Naive B cell (primary cell): ENCODE results near the gene RPL10A. TPM values are rescaled to one million over a fixed set of nuclear protein-coding genes. Genes with fewer than 3 reads are reported as not detected.

Experiments used
- ATAC-seq, 2 donors: fragments of 150-1000 bp; cut with Tn5 transposase; 2 replicates each; pipeline ENCODE4 v1.10.0; 2021; ENCODE audit warnings: low read depth in 2 of 2, mild to moderate bottlenecking in 2 of 2, moderate library complexity in 2 of 2
- DNase-seq: peaks from one replicate; pipeline ENCODE4 v3.0.0; 2022
- H3K27ac Mint-ChIP-seq, 6 donors: one replicate each; pipeline ENCODE4 v1.8.0; 2020 to 2022; ENCODE audit warnings: mild to moderate bottlenecking in 6 of 6, mixed read lengths in 6 of 6, moderate library complexity in 5 of 6, inconsistent platforms in 2 of 6
- H3K27me3 Mint-ChIP-seq, 3 donors: one replicate each; pipeline ENCODE4 v1.8.0; 2021 to 2022; ENCODE audit warnings: mixed read lengths in 3 of 3, mild to moderate bottlenecking in 1 of 3
- H3K36me3 Mint-ChIP-seq, 2 donors: one replicate each; pipeline ENCODE4 v1.8.0; 2020 to 2022; ENCODE audit warnings: mixed read lengths in 2 of 2, inconsistent platforms in 1 of 2, mild to moderate bottlenecking in 1 of 2
- H3K4me1 Mint-ChIP-seq, 3 donors: one replicate each; pipeline ENCODE4 v1.8.0; 2020 to 2022; ENCODE audit warnings: mixed read lengths in 3 of 3, inconsistent platforms in 1 of 3, mild to moderate bottlenecking in 1 of 3, moderate library complexity in 1 of 3
- H3K4me3 Mint-ChIP-seq, 8 donors: one replicate each; pipeline ENCODE4 v1.8.0; 2020 to 2022; ENCODE audit warnings: mild to moderate bottlenecking in 8 of 8, mixed read lengths in 8 of 8, moderate library complexity in 8 of 8, inconsistent platforms in 2 of 8
- H3K9me3 Mint-ChIP-seq, 7 donors: one replicate each; pipeline ENCODE4 v1.8.0; 2020 to 2022; ENCODE audit warnings: mixed read lengths in 7 of 7, mild to moderate bottlenecking in 5 of 7, inconsistent platforms in 2 of 7, moderate library complexity in 1 of 7
- polyA plus RNA-seq, 6 donors: library from polyadenylated mRNA; unstranded; fragments of 300-500 nt; fragmentation: Illumina TruSeq; gene quantifications; one replicate each; pipeline ENCODE4 v1.2.3, GENCODE V29; 2021; ENCODE audit warnings: low read depth in 6 of 6

Gene RPL10A
- polyA plus RNA-seq, 6 donors from 2014 or later = 756 to 1,303 (median 1,016) TPM

DNA sequence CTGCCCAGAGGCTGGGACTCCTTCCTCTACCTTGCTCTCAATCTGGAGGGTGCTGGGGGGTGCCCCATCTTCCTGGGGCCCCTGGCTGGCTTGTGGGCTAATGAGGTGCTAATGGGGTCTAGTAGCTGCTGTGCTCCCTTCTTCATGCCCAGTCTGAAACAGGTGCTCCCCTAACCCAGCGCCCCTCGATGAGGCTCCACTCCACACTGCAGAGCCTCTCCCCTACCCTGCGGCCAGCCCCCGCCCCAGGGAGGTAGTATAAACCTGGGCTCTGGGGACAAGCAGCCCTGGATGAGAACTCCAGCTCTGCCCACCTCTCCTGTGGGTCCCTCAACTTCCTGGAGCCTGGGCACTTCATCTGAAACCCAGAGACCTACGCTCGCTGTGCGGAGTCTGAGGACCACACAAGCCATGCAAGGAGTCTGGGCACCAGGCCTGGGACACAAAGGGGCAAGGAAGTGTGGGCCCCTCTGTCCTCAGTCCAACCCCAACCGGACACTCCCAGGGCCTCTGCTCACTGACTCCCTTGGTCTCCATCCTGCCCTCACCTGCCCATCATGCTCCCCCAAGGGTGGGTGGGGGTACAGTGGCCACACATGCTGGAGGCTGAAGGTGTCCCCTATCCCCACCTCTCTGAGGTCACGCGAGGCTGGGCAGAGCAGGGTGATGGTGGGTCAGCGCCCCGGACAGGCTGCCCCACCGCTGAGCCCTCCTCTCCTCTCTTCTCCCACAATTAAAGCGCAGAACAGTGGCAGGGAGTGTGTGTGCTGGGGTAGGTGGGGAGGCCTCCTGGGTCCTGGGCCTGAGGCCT lies 6.1 kb downstream of the RPL10A start:
- H3K9me3 Mint-ChIP-seq = no peaks in the 10 kb centered on the region
- peaks cover 16 to 28% (median 23%) of the 10 kb centered on the region in 3 donors for H3K4me1 Mint-ChIP-seq
- H3K27me3 Mint-ChIP-seq = no peaks in the 10 kb centered on the region
- no peak for DNase-seq
- H3K27ac Mint-ChIP-seq = peak overlapping the region in 1 of 6 donors; percentile 75
- no peaks in the 10 kb centered on the region for H3K36me3 Mint-ChIP-seq
- ATAC-seq = no peak
- H3K4me3 Mint-ChIP-seq = peak overlapping the region in 1 of 8 donors; percentile 12

GRCh38 chr6:35474942-35475570 lies 6.9 kb downstream of the RPL10A start:
- H3K9me3 Mint-ChIP-seq = no peaks in the 10 kb centered on the region
- no peak for ATAC-seq
- H3K36me3 Mint-ChIP-seq = no peaks in the 10 kb centered on the region
- no peaks in the 10 kb centered on the region for H3K27me3 Mint-ChIP-seq
- peak overlapping the region in 1 of 6 donors; percentile 75 for H3K27ac Mint-ChIP-seq
- H3K4me3 Mint-ChIP-seq = no peak overlapping the region
- H3K4me1 Mint-ChIP-seq = peaks cover 9 to 21% (median 16%) of the 10 kb centered on the region in 3 donors
- no peak for DNase-seq

DNA sequence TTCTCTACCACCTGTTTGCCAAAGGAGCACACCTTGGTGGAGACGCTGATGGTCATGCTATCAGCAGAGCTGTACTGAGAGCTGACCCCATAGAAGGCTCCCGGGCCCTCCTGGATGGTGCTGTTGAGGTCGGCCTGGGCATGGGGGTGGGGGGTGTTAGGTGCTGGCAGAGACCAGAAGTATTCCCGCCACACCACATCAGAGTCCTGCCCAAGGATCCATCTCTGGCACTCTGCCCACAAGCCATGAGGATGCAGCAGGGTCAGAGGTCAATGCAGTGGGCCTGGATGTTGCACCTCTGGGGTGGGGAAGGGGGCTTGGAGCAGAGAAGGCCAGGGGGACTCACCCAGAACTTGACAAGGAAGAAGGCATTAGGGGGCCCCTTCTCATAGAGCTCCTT lies 7.4 kb downstream of the RPL10A start:
- Mint-ChIP-seq H3K9me3 (no peaks in the 10 kb centered on the region), H3K27me3 (no peaks in the 10 kb centered on the region), H3K36me3 (no peaks in the 10 kb centered on the region), H3K4me3 (no peak overlapping the region), H3K4me1 (peaks cover 4 to 16% (median 11%) of the 10 kb centered on the region in 3 donors), H3K27ac (peak overlapping the region in 1 of 6 donors; percentile 15)
- no peak for DNase-seq
- no peak for ATAC-seq

- Mint-ChIP-seq H3K27ac (peak overlapping the region in 1 of 6 donors; percentile 15), H3K36me3 (no peaks in the 10 kb centered on the region), H3K4me1 (peaks cover 0 to 13% (median 8%) of the 10 kb centered on the region in 3 donors), H3K4me3 (no peak overlapping the region), H3K27me3 (no peaks in the 10 kb centered on the region), H3K9me3 (no peaks in the 10 kb centered on the region)
- no peak for DNase-seq
- ATAC-seq = no peak
Measured at GRCh38 chr6:35476004-35476403, 7.8 kb downstream of the RPL10A start.

GRCh38 chr6:35477028-35477427 lies 8.8 kb downstream of the RPL10A start:
- Mint-ChIP-seq H3K27ac (peak overlapping the region in 1 of 6 donors; percentile 49), H3K36me3 (no peaks in the 10 kb centered on the region), H3K4me1 (peaks cover 0 to 8% (median 7%) of the 10 kb centered on the region in 3 donors), H3K9me3 (no peaks in the 10 kb centered on the region), H3K27me3 (no peaks in the 10 kb centered on the region), H3K4me3 (no peak overlapping the region)
- DNase-seq (no peak), ATAC-seq (no peak)

- H3K4me1 Mint-ChIP-seq = peaks cover 0 to 8% (median 3%) of the 10 kb centered on the region in 3 donors
- ATAC-seq = no peak
- H3K4me3 Mint-ChIP-seq = no peak overlapping the region
- no peaks in the 10 kb centered on the region for H3K9me3 Mint-ChIP-seq
- DNase-seq = no peak
- H3K27ac Mint-ChIP-seq = no peak overlapping the region
- H3K36me3 Mint-ChIP-seq = no peaks in the 10 kb centered on the region
- no peaks in the 10 kb centered on the region for H3K27me3 Mint-ChIP-seq
Measured at GRCh38 chr6:35477551-35478179, 9.5 kb downstream of the RPL10A start.

- no peak for DNase-seq
- peak overlapping the region in 1 of 6 donors; percentile 7 for H3K27ac Mint-ChIP-seq
- H3K4me3 Mint-ChIP-seq = no peak overlapping the region
- no peak for ATAC-seq
- no peaks in the 10 kb centered on the region for H3K27me3 Mint-ChIP-seq
- no peaks in the 10 kb centered on the region for H3K36me3 Mint-ChIP-seq
- H3K4me1 Mint-ChIP-seq = peaks cover 0 to 8% (median 0%) of the 10 kb centered on the region in 3 donors
- no peaks in the 10 kb centered on the region for H3K9me3 Mint-ChIP-seq
Measured at GRCh38 chr6:35478259-35478658, 10.1 kb downstream of the RPL10A start.

DNA sequence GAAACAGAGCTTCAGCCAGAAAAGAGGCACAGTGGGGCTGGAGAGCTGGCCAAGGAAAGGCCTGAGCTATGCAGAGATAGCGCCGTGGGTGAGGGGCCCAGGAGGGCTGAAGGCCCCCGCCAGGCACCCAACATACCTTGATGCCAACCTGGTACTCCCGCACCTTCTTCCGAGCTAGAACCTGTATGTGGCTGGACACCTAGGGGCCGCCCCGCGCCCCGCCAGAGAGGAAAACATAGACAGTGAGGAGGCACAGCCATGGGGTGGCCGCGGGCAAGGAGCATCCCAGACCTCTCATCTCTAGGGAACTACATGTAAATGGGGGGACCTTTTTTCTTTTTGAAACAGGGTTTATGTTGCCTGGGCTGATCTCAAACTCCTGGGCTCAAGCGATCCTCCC lies 12.0 kb downstream of the RPL10A start:
- H3K27me3 Mint-ChIP-seq = no peaks in the 10 kb centered on the region
- H3K36me3 Mint-ChIP-seq = no peaks in the 10 kb centered on the region
- peak overlapping the region in 1 of 6 donors; percentile 52 for H3K27ac Mint-ChIP-seq
- DNase-seq (no peak), ATAC-seq (no peak)
- no peaks in the 10 kb centered on the region for H3K9me3 Mint-ChIP-seq
- H3K4me1 Mint-ChIP-seq = peaks cover 0 to 3% (median 0%) of the 10 kb centered on the region in 3 donors
- no peak overlapping the region for H3K4me3 Mint-ChIP-seq

GRCh38 chr6:35481226-35481625 lies 13.0 kb downstream of the RPL10A start:
- Mint-ChIP-seq H3K9me3 (no peaks in the 10 kb centered on the region), H3K4me3 (no peak overlapping the region), H3K4me1 (no peaks in the 10 kb centered on the region), H3K27ac (peak overlapping the region in 1 of 6 donors; percentile 12), H3K27me3 (no peaks in the 10 kb centered on the region), H3K36me3 (no peaks in the 10 kb centered on the region)
- ATAC-seq (no peak), DNase-seq (no peak)

DNA sequence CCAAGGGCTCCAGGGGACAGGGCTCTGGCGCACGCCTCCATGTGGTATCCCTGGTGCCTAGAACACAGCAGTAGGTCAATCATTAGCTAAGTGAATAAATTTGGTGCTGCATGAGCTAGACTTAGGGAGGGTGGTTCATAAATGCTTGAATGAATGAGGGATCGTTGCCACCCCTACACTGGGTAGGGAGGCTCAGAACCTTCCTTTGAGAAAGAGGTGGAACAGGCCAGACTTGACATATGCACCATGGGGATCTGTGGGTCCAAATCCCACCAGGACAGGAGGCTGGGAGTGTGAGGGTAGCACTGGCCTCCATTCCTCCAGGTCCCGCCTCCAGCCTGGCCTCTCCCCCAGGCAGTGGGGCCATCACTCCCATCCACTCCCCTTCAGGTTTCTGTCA lies 14.9 kb downstream of the RPL10A start:
- H3K27ac Mint-ChIP-seq = peak overlapping the region in 1 of 6 donors; percentile 69
- no peaks in the 10 kb centered on the region for H3K4me1 Mint-ChIP-seq
- H3K27me3 Mint-ChIP-seq = no peaks in the 10 kb centered on the region
- H3K4me3 Mint-ChIP-seq = no peak overlapping the region
- H3K9me3 Mint-ChIP-seq = no peaks in the 10 kb centered on the region
- ATAC-seq (no peak), DNase-seq (no peak)
- H3K36me3 Mint-ChIP-seq = no peaks in the 10 kb centered on the region

DNA sequence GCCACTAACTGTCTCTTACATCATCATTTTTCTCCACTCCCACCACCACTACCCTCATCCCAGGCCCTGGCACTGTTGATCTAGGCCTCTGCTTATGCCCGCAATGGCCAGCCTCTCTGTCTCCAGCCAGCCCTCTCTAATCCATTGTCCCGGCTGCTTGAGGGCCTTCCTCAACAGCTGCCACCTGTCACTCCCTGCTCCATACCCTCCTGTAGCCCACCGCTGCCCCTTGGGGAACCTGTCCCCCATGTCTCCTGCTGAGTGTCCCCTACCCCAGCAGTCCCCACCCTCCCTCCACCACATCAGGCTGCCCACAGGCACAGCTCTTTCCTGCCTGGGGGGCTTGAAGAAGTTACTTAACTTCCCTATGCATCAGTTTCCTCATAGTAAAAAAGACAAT lies 15.3 kb downstream of the RPL10A start:
- H3K9me3 Mint-ChIP-seq = no peaks in the 10 kb centered on the region
- H3K4me3 Mint-ChIP-seq = no peak overlapping the region
- ATAC-seq = no peak
- no peaks in the 10 kb centered on the region for H3K27me3 Mint-ChIP-seq
- H3K4me1 Mint-ChIP-seq = no peaks in the 10 kb centered on the region
- peak overlapping the region in 1 of 6 donors; percentile 69 for H3K27ac Mint-ChIP-seq
- DNase-seq = no peak
- no peaks in the 10 kb centered on the region for H3K36me3 Mint-ChIP-seq

DNA sequence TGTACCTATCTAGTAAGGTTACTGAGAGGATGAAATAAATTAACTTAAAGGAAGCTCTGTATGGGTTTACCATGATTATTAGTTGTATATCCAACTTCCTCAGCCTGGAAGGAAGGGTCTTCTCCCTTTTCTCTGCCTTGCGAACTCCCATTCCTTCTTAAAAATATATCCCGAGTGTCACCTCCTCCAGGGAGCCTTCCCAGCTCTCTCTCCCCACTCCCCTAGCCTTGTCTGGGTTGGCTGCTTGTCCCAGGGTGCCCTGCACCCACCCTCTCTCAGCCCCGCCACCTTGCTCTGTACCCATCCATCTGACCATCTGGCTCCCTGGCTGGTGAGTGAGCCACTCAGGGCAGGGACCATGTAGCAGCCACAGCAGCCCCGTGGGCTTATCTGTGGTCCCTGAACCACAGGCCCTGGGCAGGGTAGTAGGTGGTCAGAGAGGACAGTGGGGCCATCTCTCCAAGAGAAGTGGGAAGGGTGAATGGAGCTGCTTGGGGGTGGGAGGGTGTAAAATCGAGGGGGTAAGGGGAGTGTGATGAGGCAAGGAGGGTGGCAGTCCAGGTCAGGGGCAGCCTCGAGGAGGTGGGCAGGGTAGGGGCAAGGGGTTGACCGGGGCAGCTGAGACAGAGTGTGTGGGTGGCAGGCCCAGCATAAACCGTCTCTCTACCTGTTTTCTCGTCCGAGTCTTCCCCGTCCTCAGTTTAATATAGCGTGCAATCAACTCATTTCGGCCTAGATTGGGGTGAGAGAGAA lies 15.9 kb downstream of the RPL10A start:
- Mint-ChIP-seq H3K36me3 (no peaks in the 10 kb centered on the region), H3K4me1 (no peaks in the 10 kb centered on the region), H3K27me3 (no peaks in the 10 kb centered on the region), H3K4me3 (peak overlapping the region in 1 of 8 donors; percentile 61), H3K9me3 (no peaks in the 10 kb centered on the region), H3K27ac (peak overlapping the region in 1 of 6 donors; percentile 40)
- ATAC-seq (no peak), DNase-seq (no peak)

- Mint-ChIP-seq H3K9me3 (no peaks in the 10 kb centered on the region), H3K4me3 (no peak overlapping the region), H3K36me3 (no peaks in the 10 kb centered on the region), H3K4me1 (no peaks in the 10 kb centered on the region), H3K27ac (no peak overlapping the region), H3K27me3 (no peaks in the 10 kb centered on the region)
- no peak for DNase-seq
- no peak for ATAC-seq
Measured at GRCh38 chr6:35484921-35485392, 16.8 kb downstream of the RPL10A start.
